GM21381 (cell line): Measurements from ENCODE around the gene ZNRD2.

ENCODE experiments used
- ATAC-seq: cut with Tn5 transposase; IDR thresholded peaks from one replicate; pipeline ENCODE4 v1.9.1; 2021; ENCODE audit warnings: mild to moderate bottlenecking, moderate library complexity; ENCODE audit not compliant: unreplicated experiment

ZNRD2 gene

DNA sequence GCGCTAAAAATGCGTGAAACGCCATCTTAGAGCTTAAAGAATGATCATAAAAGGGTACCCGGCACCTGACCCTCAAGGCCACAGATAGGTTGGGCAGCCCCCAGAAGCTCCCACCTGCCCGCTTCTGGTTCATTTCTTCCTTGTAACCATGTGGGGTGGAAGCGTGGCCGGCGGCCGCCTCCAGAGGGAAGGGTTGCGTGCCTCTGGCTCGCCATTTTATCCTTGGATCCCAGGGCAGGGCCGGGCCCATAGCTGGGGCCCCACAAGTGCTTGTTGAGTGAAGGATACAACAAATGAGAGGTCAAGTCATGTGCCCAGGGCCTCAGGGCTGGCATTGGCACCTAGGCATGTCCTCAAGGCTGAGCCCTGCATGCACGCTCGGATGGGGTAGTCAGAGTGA, 51.2 kb downstream of the ZNRD2 start:
- ATAC-seq, result no peak
